T1000 (cell line): Measurements from ENCODE around the gene SLC1A2.
A peak's percentile ranks its signal among the peaks of the same experiment; 100 is the strongest.

Experiments
- DNase-seq: peaks from one replicate; lab custom pipeline; 2025; ENCODE audit warnings: mixed read lengths; lab: John Stamatoyannopoulos, UW

SLC1A2 gene

DNA sequence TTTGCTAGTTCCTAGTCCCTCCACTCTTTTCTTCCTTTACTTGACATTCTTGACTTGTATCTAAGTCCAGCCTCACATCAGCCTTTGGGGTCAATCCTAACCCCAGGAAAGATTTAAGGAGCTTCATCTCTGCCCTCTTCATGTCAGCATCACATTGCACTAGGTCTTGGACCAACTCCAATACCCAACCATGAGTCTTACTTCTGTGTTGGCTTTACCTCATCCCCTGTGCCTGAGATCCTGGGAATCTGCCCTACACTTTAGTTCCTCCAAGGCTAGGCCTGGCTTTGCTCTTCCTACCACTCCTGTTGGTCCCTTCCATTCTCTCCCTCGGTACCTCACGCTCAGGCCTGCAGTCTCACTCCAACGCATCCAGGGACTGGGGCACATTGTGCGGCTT lies 117.0 kb downstream of the SLC1A2 start:
- DNase-seq, result no peak

DNA sequence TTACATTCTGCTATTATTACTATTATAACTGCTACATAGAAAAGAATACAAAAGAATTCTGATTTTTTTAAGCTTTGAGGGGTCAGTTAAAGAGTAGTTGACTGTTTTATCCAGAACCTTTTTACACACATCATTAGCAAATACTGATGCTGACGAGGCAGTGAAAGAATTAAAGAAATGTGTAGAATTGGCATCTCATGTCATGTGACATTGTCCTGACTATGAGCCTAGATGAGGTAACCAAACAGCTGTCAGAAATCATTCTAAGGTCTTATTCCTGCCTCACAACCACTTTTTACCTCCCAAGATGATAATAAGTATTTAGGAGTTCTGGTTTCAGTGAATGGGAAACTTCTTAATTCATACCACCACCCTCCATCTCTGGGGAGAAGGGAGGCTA lies 121.0 kb downstream of the SLC1A2 start:
- no peak for DNase-seq

DNA sequence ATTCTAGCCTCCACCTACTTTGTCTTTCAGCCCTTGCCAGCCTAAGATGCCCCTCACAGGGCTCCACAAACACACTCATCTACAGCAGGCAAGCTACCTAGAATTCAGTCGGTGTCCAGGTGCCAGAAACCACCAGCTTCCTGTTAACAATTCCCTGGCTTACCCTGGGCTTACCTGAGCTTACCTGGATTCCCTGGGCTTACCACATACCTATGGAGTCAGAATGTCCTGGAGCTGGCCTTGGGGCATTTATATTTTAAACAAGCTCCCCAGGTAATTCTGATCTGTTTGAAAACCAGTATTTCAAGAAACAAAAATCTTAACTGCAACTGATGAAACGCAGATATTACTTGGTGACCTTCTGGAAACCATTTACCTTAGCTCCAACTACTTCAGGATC lies 123.6 kb downstream of the SLC1A2 start:
- no peak for DNase-seq

GRCh38 chr11:35293699-35294098 lies 125.7 kb downstream of the SLC1A2 start:
- DNase-seq, result no peak

DNA sequence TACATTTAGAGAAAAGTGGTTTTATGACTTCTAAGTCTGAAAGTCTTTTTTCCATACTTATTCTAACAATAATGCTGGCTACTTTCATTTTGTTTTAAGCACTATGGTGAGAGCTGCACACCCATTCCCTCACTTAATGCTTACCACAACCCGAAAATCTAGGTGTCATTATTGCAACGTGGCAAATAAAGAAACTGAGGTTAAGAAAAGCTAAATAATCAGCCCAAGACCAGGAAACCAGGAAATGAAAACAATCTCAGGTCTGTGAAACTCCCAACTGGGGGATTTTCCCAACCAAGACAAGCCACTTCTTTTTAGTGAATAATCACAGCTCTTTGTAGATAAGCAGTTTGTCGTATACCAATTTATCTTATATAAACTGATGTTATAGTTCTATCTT lies 126.3 kb downstream of the SLC1A2 start:
- DNase-seq, result no peak

- no peak for DNase-seq
Measured at GRCh38 chr11:35292279-35292678, 127.1 kb downstream of the SLC1A2 start.

DNA sequence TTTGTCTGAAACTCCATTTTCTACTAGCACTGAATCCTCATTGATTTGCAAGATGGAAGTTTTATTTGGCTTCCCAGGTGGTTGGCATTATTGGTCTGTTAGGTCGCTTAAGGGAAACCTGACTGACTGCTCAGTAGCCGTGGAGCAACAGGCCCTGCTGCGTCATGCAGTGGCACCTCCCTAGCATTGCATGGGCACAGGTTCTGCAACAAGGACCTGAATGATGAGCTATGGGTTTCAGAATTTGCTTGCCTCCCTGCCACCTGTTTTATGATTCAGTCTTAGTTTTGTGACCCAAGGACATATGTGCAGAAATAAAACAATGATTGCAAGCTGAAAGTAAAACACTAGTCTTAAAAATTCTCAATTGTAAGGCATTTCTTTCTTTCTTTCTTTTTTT lies 128.5 kb downstream of the SLC1A2 start:
- DNase-seq, result no peak

- no peak for DNase-seq
Measured at GRCh38 chr11:35289821-35290220, 129.5 kb downstream of the SLC1A2 start.

GRCh38 chr11:35288817-35289541 lies 130.4 kb downstream of the SLC1A2 start:
- DNase-seq, result no peak

- DNase-seq, result no peak
Measured at GRCh38 chr11:35288309-35288708, 131.0 kb downstream of the SLC1A2 start.

GRCh38 chr11:35287344-35287890 lies 131.9 kb downstream of the SLC1A2 start:
- DNase-seq, result no peak

GRCh38 chr11:35286126-35286525 lies 133.2 kb downstream of the SLC1A2 start:
- no peak for DNase-seq

GRCh38 chr11:35285471-35285870 lies 133.9 kb downstream of the SLC1A2 start:
- no peak for DNase-seq

DNA sequence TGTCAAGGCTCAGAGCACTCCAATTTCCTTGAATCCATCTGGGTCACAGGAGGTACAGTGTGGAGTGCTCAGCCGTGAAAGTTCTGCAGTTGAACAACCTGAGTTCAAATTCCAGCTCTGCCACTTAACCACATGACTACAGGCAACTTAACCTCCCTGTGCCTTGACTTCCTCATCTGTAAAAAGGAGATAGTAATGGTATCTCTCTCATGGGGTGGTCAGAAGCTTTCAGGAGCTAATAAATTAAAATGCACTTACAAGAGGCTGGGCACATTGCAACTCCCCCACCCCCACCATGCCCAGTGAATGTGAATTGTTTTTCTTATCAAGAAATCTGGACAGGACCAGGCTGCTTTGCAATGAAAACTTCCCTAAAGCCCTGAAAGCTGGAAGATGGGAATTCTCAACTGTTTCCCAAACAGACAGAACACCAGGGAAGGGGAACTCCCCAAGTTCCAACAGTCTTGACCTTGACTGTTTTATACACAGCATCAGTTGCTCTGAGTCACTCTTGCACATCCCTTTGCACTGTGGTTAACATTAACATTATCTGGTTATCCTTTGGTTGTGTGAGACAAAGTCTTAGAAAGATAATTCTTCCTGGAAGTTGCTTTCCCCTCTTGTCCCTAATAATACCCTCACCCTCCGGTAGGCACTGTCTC lies 137.0 kb downstream of the SLC1A2 start:
- peak; percentile 8 for DNase-seq

GRCh38 chr11:35281169-35281688 lies 138.1 kb downstream of the SLC1A2 start:
- DNase-seq, result no peak

- DNase-seq, result no peak
Measured at GRCh38 chr11:35280727-35281126, 138.6 kb downstream of the SLC1A2 start.

DNA sequence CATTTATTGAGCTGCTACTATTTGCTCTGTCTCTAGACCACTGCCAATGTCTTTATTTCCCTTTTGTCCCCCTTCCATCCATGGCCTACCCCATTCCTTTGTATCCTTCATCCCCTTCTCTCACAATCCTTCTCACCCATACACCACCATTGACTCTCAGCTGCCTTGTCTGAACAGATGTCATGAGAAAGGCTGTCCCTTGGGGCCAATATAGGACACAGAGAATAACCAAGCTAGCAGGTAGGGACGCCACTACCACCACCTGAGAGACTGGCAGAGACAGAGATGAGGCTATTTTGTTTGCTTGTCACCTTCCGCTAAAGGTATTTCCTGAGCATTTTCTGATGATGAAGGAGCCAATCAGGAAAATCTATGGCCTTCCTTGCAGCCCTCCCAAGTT lies 141.5 kb downstream of the SLC1A2 start:
- no peak for DNase-seq

DNA sequence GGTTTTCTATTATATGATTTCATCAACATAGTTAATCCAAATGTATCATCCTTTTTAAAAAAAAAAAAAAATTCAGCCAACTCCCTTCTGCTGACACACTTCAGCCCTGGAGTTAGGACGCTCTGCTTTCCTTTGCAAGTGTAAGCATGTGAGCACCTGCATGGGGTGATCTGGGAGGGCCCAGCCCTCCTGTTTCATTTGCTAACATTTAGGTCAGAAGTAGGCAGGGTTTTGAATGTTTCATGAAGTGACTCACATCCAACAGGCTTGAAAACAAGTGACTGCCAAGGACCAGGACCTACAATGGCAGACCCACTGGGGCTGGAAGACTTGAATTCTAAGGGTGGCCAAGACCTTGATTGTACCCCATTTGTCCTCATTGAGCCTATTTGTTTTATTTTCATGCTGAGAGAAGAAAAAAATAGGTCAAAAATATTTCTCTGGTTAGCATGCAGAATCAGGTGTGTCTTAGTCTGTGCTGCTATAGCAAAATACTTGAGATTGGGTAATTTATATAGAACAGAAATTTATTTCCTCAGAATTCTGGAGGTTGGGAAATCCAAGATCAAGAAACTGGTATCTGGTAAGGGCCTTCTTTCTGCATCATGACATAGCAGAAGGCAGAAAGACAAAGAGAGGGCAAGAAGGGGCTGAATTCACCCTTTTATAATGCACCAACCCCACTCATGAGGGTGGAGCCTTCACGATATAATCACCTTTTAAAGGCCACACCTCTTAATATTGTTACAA lies 142.8 kb downstream of the SLC1A2 start:
- no peak for DNase-seq

GRCh38 chr11:35275786-35276170 lies 143.6 kb downstream of the SLC1A2 start:
- DNase-seq, result no peak

DNA sequence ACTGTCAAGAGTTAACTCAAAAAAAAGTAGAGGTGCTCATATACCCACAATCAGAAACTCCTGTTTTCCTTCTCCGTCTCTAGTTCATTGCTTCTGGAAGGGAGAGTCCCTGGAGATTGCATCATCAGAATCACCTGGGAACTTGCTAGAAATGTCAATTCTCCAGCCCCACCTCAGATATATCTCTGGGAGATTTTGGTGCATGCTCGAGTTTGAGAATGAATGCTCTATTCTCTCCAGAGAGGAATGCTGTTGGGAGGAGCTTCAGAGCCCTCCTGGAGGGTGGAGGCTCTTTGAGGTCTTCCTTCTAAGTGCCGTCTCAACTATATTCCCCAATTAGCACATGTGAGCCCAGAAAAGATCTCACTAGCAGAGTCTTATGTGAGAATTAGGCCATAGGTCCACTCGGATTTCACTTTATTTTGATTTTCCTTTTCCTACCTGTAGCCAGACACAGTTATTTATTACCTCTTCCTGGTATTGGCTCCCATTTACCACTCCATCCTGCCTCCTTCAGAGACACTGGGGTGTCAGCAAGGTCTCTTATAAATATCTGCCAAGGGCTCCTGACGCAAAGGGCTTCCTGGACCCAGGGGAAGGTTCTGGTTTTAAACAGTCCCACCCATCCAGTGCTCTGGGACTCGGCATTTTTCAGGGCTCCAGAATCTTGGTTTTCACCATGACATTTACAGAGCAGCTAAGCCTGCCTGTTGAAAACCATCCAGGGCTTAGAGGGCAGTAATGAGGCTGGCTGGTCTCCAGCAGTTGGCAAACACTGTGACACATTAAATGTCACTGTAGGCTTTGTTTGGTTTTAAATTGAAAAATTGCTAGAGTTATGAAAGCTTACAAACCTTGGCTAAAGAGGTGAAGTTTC lies 144.2 kb downstream of the SLC1A2 start:
- DNase-seq, result peak; percentile 23

- no peak for DNase-seq
Measured at GRCh38 chr11:35272391-35272902, 146.9 kb downstream of the SLC1A2 start.
